ENCODE results near the gene FBXO31.
"Not testable (repeated sequence)": the region's sequence is repeated elsewhere in the genome, so short reads cannot be mapped to it uniquely, and the experiment has no call there.

Gene FBXO31

GRCh38 chr16:87365021-87365713 is 18.4 kb downstream of the FBXO31 start:
- no peak for DNase-seq (ENCODE audit: extremely low read depth, low read depth)
- TF ChIP-seq, protein P1, sequence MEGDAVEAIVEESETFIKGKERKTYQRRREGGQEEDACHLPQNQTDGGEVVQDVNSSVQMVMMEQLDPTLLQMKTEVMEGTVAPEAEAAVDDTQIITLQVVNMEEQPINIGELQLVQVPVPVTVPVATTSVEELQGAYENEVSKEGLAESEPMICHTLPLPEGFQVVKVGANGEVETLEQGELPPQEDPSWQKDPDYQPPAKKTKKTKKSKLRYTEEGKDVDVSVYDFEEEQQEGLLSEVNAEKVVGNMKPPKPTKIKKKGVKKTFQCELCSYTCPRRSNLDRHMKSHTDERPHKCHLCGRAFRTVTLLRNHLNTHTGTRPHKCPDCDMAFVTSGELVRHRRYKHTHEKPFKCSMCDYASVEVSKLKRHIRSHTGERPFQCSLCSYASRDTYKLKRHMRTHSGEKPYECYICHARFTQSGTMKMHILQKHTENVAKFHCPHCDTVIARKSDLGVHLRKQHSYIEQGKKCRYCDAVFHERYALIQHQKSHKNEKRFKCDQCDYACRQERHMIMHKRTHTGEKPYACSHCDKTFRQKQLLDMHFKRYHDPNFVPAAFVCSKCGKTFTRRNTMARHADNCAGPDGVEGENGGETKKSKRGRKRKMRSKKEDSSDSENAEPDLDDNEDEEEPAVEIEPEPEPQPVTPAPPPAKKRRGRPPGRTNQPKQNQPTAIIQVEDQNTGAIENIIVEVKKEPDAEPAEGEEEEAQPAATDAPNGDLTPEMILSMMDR (IDR thresholded peaks at IDR 0.05; ENCODE audit: low read depth, low read length) = no peak

- no peak for DNase-seq (ENCODE audit: extremely low read depth, low read depth)
- TF ChIP-seq, protein P1 (IDR thresholded peaks at IDR 0.05; ENCODE audit: low read depth, low read length) = no peak
Observed at GRCh38 chr16:87363771-87364455, 19.7 kb downstream of the FBXO31 start.

GRCh38 chr16:87362828-87363559 is 20.6 kb downstream of the FBXO31 start:
- DNase-seq (ENCODE audit: extremely low read depth, low read depth) = not testable (repeated sequence)

- DNase-seq (ENCODE audit: extremely low read depth, low read depth) = no peak
Observed at GRCh38 chr16:87361916-87362619, 21.5 kb downstream of the FBXO31 start.

DNA sequence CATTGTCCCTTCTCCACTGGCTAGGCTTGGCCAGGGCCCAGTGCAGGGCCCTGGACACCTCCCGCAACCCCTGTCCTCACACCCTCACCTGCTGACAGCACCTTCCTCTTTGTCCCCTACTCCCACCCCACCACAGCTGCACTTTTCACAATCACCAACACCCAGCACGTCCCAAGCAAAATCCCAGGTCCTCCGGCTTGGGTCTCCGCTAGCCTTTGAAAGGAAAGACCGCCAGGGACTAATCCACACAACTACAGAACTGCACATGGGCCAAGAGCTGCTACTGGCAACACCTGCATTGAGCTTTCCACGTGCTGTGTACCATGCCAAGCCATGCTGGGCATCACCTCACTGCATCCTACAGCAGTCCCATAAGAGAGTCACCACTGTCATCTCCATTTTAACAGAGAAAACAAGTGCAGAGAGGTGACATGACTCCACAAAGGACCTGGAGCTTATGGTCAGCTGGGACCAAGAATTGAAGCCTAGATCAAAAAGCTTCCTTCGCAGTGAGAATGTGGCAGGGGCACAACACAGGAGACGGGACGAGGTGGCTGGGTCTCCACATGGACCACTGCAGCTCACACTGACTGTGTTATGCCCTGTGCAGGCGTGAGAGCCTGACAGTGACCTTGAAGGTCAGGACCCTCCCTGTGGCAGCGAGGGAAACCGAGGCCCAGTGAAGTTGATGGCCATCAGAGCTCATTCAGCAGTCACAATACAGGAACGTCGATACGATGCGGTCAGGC is 22.5 kb downstream of the FBXO31 start:
- TF ChIP-seq, protein P1 (IDR thresholded peaks at IDR 0.05; ENCODE audit: low read depth, low read length) = no peak
- no peak for DNase-seq (ENCODE audit: extremely low read depth, low read depth)

More at GRCh38 chr16:87361916-87362619, 21.5 kb downstream of the FBXO31 start:
- TF ChIP-seq, protein P1 (IDR thresholded peaks at IDR 0.05; ENCODE audit: low read depth, low read length) = no peak

- TF ChIP-seq, protein P1 (IDR thresholded peaks at IDR 0.05; ENCODE audit: low read depth, low read length) = no peak
- DNase-seq (ENCODE audit: extremely low read depth, low read depth) = no peak
Observed at GRCh38 chr16:87359121-87359520, 24.5 kb downstream of the FBXO31 start.

DNA sequence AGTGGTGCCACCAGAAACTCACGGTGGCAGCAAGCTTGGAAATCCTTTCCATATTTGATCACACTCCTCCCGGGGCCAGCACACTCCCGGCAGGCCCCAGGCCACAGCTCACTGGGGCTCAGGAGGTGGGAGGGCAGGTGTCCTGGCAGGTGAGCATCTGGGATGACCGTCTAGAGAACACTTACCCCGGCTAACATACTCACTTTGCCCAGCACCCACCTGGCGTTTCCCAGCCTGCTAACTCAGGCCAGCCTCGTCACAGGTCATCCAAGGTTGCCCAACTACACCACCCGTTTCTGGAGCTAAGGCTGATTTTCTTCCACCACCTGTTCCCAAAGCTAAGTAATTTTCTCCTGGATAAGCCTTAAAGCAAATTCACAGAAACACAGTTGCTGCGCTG is 24.9 kb downstream of the FBXO31 start:
- no peak for DNase-seq (ENCODE audit: extremely low read depth, low read depth)
- TF ChIP-seq, protein P1 (IDR thresholded peaks at IDR 0.05; ENCODE audit: low read depth, low read length) = no peak

Measured in AG09319 (cell line).